Measurements from ENCODE around the gene INF2.

INF2 gene

DNA sequence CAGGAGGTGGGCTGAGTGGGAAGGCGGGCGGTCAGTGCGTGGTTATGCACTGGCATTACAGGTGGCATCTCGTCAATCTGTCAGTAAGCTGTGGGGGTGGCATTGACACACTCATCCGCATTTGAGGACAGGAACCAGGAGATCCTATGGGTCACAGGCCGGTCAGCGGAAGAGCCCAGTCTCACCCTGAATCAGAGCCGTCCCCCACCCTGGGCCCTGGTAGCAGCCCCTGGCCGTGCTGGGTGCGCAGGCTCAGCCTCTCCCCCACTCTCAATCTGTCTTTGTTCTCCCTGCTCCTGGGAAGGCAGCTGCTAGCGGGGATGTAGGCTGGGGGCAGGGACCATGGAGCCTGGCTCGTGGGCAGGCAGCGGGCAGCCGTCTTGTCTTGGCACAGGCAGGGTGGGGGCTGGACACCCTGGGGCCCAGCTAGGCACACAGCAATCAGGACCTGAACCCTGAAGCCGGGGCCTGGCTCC, 5.1 kb downstream of the INF2 start:
- Histone ChIP-seq H3K27ac (ENCODE audit: low read depth, low read length) (peak overlapping the region; percentile 12), H3K36me3 (ENCODE audit: insufficient read depth, low read length) (no peaks in the 10 kb centered on the region), H3K4me3 (ENCODE audit: low read depth in 1 of 2, low read length in 2 of 2) (no peak overlapping the region), H3K9me3 (ENCODE audit: low read length) (no peaks in the 10 kb centered on the region), H3K4me1 (ENCODE audit: insufficient read depth, low read length) (peaks cover 59% of the 10 kb centered on the region), H3K9ac (ENCODE audit: low read length) (no peak overlapping the region), H3K27me3 (ENCODE audit: control insufficient read depth in 1 of 2, insufficient read depth in 2 of 2, low read length in 2 of 2) (no peaks in the 10 kb centered on the region)

DNA sequence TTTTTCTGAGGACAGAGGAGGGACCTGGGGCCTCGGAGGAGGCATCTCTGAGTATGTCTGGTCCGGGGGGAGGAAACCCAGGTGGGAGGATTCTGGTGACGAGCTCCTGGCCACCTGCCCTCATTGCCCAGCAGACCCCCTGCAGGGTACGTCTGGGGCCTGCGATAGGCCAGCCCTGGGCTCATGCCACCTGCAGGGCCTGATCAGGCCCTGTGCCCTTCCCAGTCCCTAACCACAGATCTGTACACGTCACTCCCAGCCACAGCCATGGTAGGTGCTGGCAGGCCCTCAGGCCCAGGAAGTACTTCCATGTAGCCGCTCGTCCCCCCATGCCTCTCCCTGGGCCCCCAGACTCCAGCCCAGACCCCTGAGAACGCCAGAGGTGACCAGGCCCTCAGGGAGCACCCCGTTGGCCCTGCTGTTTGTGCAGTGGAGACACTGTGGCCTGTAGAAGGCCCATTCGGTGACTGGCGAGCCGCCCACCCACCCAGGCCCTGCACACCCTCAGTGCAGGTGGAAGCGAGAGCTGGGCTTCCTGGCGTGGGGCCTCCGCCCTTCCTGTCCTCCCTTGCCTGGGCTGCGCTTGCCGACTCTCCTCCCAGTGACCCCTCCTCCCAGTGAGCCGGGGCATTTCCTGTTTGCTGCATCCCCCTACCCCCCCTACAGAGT, 5.7 kb downstream of the INF2 start:
- Histone ChIP-seq H3K4me1 (ENCODE audit: insufficient read depth, low read length) (peaks cover 64% of the 10 kb centered on the region), H3K36me3 (ENCODE audit: insufficient read depth, low read length) (no peaks in the 10 kb centered on the region), H3K9me3 (ENCODE audit: low read length) (no peaks in the 10 kb centered on the region), H3K27ac (ENCODE audit: low read depth, low read length) (peak overlapping the region; percentile 12), H3K4me3 (ENCODE audit: low read depth in 1 of 2, low read length in 2 of 2) (no peak overlapping the region), H3K27me3 (ENCODE audit: control insufficient read depth in 1 of 2, insufficient read depth in 2 of 2, low read length in 2 of 2) (no peaks in the 10 kb centered on the region), H3K9ac (ENCODE audit: low read length) (no peak overlapping the region)

GRCh38 chr14:104695660-104696000, 6.2 kb downstream of the INF2 start:
- Histone ChIP-seq H3K27me3 (ENCODE audit: control insufficient read depth in 1 of 2, insufficient read depth in 2 of 2, low read length in 2 of 2) (no peaks in the 10 kb centered on the region), H3K36me3 (ENCODE audit: insufficient read depth, low read length) (no peaks in the 10 kb centered on the region), H3K9ac (ENCODE audit: low read length) (no peak overlapping the region), H3K4me1 (ENCODE audit: insufficient read depth, low read length) (peaks cover 64% of the 10 kb centered on the region), H3K9me3 (ENCODE audit: low read length) (no peaks in the 10 kb centered on the region), H3K27ac (ENCODE audit: low read depth, low read length) (no peak overlapping the region), H3K4me3 (ENCODE audit: low read depth in 1 of 2, low read length in 2 of 2) (no peak overlapping the region)

DNA sequence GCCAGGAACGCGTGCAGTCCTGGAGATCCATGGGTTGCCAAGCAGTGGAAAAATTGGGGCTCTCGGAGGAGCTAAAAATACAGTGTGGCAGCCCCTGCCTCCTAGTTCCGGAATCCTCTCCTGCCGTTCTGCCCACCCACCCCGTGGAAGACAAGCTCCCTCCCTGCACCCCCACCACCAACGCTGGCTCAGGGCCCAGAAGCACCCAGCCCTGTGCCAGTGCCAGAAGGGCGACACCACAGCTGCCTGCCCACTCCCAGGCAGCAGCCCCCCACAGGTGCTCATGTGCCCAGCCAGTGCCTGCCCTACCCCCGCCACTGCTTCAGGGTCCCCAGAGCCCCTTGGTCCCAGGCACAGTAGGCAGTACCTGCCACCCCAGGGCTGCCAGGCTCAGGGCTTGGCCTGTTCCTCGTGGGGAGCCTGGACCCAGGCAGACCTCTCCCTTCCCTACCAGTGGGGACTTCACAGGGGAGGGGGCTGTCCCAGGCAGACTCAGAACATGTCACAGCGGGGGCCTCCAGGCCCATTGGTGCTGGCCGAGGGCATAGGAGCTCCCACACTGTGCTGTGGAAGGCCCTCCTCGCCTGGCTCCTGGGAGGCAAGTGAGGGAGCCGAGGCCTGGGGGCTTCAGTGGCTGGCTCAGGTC, 7.4 kb downstream of the INF2 start:
- no peaks in the 10 kb centered on the region for H3K27me3 ChIP-seq (ENCODE audit: control insufficient read depth in 1 of 2, insufficient read depth in 2 of 2, low read length in 2 of 2)
- no peaks in the 10 kb centered on the region for H3K9me3 ChIP-seq (ENCODE audit: low read length)
- H3K27ac ChIP-seq (ENCODE audit: low read depth, low read length), result no peak overlapping the region
- no peak overlapping the region for H3K9ac ChIP-seq (ENCODE audit: low read length)
- no peak overlapping the region for H3K4me3 ChIP-seq (ENCODE audit: low read depth in 1 of 2, low read length in 2 of 2)
- H3K36me3 ChIP-seq (ENCODE audit: insufficient read depth, low read length), result no peaks in the 10 kb centered on the region
- peaks cover 53% of the 10 kb centered on the region for H3K4me1 ChIP-seq (ENCODE audit: insufficient read depth, low read length)

- H3K36me3 ChIP-seq (ENCODE audit: insufficient read depth, low read length), result no peaks in the 10 kb centered on the region
- H3K4me1 ChIP-seq (ENCODE audit: insufficient read depth, low read length), result peaks cover 52% of the 10 kb centered on the region
- no peaks in the 10 kb centered on the region for H3K9me3 ChIP-seq (ENCODE audit: low read length)
- H3K27me3 ChIP-seq (ENCODE audit: control insufficient read depth in 1 of 2, insufficient read depth in 2 of 2, low read length in 2 of 2), result no peaks in the 10 kb centered on the region
- H3K27ac ChIP-seq (ENCODE audit: low read depth, low read length), result peak overlapping the region; percentile 60
- H3K4me3 ChIP-seq (ENCODE audit: low read depth in 1 of 2, low read length in 2 of 2), result no peak overlapping the region
- H3K9ac ChIP-seq (ENCODE audit: low read length), result no peak overlapping the region
These were observed 7.9 kb downstream of the INF2 start for GRCh38 chr14:104697317-104697703.

- H3K9me3 ChIP-seq (ENCODE audit: low read length), result no peaks in the 10 kb centered on the region
- no peak overlapping the region for H3K4me3 ChIP-seq (ENCODE audit: low read depth in 1 of 2, low read length in 2 of 2)
- peaks cover 52% of the 10 kb centered on the region for H3K4me1 ChIP-seq (ENCODE audit: insufficient read depth, low read length)
- H3K36me3 ChIP-seq (ENCODE audit: insufficient read depth, low read length), result no peaks in the 10 kb centered on the region
- peak overlapping the region; percentile 60 for H3K27ac ChIP-seq (ENCODE audit: low read depth, low read length)
- H3K27me3 ChIP-seq (ENCODE audit: control insufficient read depth in 1 of 2, insufficient read depth in 2 of 2, low read length in 2 of 2), result no peaks in the 10 kb centered on the region
- H3K9ac ChIP-seq (ENCODE audit: low read length), result no peak overlapping the region
These were observed 8.6 kb downstream of the INF2 start for GRCh38 chr14:104697892-104698583.

DNA sequence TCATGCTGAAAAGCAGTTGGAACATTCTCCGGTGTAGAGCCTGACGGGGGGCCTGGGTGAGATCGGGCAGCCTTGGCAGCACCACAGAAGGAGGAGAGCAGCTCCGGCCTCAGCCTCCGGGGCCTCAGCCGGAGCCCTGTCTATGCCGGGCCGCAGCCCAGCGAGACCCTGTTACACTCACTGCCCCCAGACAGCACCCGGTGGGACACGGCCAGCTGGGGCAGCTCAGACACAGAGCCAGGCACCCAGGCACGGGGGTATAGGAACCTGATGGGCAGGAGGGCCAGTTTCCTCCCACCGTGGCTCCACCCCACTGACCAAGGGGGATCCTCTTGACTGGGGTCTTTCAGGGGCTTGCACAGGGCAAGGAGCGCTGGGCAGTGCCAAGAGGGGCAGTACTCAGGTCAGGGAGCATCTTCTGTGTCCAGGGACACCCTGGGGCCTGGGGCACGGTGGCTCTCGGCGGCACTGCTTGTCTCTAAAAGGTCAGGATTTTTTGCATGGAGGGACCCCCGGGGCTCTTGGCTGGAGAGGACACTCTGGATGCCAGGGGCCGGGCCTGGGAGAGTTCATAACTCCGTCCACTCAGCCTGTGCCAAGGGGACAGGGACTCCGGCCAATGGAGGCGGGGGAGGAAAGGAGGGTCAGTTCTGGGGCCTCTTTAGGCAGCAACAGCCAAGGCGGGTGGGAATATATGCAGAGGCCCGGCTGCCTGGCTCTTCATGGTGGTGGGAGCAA, 9.4 kb downstream of the INF2 start:
- Histone ChIP-seq H3K9ac (ENCODE audit: low read length) (no peak overlapping the region), H3K27ac (ENCODE audit: low read depth, low read length) (peak overlapping the region; percentile 44), H3K36me3 (ENCODE audit: insufficient read depth, low read length) (peaks cover 3% of the 10 kb centered on the region), H3K4me3 (ENCODE audit: low read depth in 1 of 2, low read length in 2 of 2) (peak overlapping the region in 1 of 2 donors; percentile 4), H3K4me1 (ENCODE audit: insufficient read depth, low read length) (peaks cover 52% of the 10 kb centered on the region), H3K27me3 (ENCODE audit: control insufficient read depth in 1 of 2, insufficient read depth in 2 of 2, low read length in 2 of 2) (no peaks in the 10 kb centered on the region), H3K9me3 (ENCODE audit: low read length) (no peaks in the 10 kb centered on the region)

- Histone ChIP-seq H3K36me3 (ENCODE audit: insufficient read depth, low read length) (peaks cover 8% of the 10 kb centered on the region), H3K4me3 (ENCODE audit: low read depth in 1 of 2, low read length in 2 of 2) (peak overlapping the region in 1 of 2 donors; percentile 4), H3K9me3 (ENCODE audit: low read length) (no peaks in the 10 kb centered on the region), H3K27ac (ENCODE audit: low read depth, low read length) (peak overlapping the region; percentile 44), H3K27me3 (ENCODE audit: control insufficient read depth in 1 of 2, insufficient read depth in 2 of 2, low read length in 2 of 2) (no peaks in the 10 kb centered on the region), H3K4me1 (ENCODE audit: insufficient read depth, low read length) (peaks cover 47% of the 10 kb centered on the region), H3K9ac (ENCODE audit: low read length) (no peak overlapping the region)
These were observed 10.0 kb downstream of the INF2 start for GRCh38 chr14:104699426-104699748.

DNA sequence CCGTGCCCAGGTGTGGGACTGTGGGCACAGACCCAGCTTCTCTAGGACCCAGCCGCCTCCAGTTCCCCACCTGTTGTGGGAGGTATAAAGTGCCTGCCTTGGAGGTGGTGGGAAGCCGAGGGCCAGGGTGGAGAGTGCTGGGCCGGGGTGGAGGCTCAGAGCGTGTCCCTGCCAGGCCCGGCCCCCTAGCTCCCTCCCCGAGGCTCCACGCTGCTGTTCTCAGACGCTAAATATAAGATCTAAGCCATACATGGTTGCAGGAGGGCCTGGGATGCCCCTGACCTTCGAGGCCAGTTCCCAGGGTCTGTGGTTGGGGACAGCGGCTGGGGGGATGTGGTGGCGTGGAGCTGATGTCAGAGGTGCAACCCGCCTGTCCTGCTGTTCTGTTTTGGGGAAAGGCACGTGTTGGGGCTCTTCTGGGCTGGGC, 10.8 kb downstream of the INF2 start:
- H3K4me3 ChIP-seq (ENCODE audit: low read depth in 1 of 2, low read length in 2 of 2), result no peak overlapping the region
- H3K27ac ChIP-seq (ENCODE audit: low read depth, low read length), result no peak overlapping the region
- H3K27me3 ChIP-seq (ENCODE audit: control insufficient read depth in 1 of 2, insufficient read depth in 2 of 2, low read length in 2 of 2), result no peaks in the 10 kb centered on the region

GRCh38 chr14:104700747-104701217, 11.4 kb downstream of the INF2 start:
- no peak overlapping the region for H3K27ac ChIP-seq (ENCODE audit: low read depth, low read length)

More for the DNA sequence above, 10.8 kb downstream of the INF2 start:
- Histone ChIP-seq H3K4me1 (ENCODE audit: insufficient read depth, low read length) (peaks cover 46% of the 10 kb centered on the region), H3K36me3 (ENCODE audit: insufficient read depth, low read length) (peaks cover 15% of the 10 kb centered on the region), H3K9me3 (ENCODE audit: low read length) (no peaks in the 10 kb centered on the region), H3K9ac (ENCODE audit: low read length) (no peak overlapping the region)

GRCh38 chr14:104701383-104702076, 12.1 kb downstream of the INF2 start:
- Histone ChIP-seq H3K9ac (ENCODE audit: low read length) (no peak overlapping the region), H3K9me3 (ENCODE audit: low read length) (no peaks in the 10 kb centered on the region), H3K4me1 (ENCODE audit: insufficient read depth, low read length) (peaks cover 37% of the 10 kb centered on the region), H3K4me3 (ENCODE audit: low read depth in 1 of 2, low read length in 2 of 2) (no peak overlapping the region), H3K36me3 (ENCODE audit: insufficient read depth, low read length) (peaks cover 15% of the 10 kb centered on the region), H3K27ac (ENCODE audit: low read depth, low read length) (no peak overlapping the region), H3K27me3 (ENCODE audit: control insufficient read depth in 1 of 2, insufficient read depth in 2 of 2, low read length in 2 of 2) (no peaks in the 10 kb centered on the region)

More at GRCh38 chr14:104700747-104701217, 11.4 kb downstream of the INF2 start:
- Histone ChIP-seq H3K4me1 (ENCODE audit: insufficient read depth, low read length) (peaks cover 44% of the 10 kb centered on the region), H3K9me3 (ENCODE audit: low read length) (no peaks in the 10 kb centered on the region), H3K27me3 (ENCODE audit: control insufficient read depth in 1 of 2, insufficient read depth in 2 of 2, low read length in 2 of 2) (no peaks in the 10 kb centered on the region), H3K9ac (ENCODE audit: low read length) (no peak overlapping the region), H3K36me3 (ENCODE audit: insufficient read depth, low read length) (peaks cover 15% of the 10 kb centered on the region), H3K4me3 (ENCODE audit: low read depth in 1 of 2, low read length in 2 of 2) (no peak overlapping the region)

Data from muscle layer of colon (tissue), 2 donors.